ENCODE data around the gene ANXA10.

DNA sequence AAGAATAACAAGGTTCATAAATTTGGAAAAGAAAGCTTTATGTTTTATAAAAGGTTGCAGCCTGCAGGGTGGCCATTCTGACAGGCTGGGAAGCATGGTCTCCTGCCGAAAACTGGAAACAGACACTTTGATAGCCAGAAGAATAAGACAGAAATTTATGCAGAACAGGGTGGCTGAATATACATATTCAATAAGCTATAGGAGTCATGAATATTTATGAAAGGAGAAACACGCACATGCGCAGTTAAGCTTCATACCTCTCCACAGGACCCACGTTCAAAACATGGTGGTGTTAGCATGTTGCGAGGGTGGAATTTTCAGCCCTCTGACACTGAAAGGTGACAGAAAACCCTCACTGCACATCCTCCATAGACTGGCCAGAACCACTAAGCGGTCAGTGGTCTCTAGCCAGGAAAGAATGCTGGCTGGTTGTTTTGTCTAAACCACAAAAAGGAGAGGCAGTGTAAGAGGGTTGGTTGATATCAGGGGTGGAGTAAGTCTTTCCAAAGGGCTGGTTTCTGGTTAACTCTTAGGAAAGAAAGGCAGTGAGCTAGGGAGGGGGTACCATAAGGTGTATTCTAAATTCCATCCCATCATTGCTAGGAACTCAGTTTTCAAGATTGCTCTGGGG, 58.2 kb downstream of the ANXA10 start:
- TF ChIP-seq, protein P1, sequence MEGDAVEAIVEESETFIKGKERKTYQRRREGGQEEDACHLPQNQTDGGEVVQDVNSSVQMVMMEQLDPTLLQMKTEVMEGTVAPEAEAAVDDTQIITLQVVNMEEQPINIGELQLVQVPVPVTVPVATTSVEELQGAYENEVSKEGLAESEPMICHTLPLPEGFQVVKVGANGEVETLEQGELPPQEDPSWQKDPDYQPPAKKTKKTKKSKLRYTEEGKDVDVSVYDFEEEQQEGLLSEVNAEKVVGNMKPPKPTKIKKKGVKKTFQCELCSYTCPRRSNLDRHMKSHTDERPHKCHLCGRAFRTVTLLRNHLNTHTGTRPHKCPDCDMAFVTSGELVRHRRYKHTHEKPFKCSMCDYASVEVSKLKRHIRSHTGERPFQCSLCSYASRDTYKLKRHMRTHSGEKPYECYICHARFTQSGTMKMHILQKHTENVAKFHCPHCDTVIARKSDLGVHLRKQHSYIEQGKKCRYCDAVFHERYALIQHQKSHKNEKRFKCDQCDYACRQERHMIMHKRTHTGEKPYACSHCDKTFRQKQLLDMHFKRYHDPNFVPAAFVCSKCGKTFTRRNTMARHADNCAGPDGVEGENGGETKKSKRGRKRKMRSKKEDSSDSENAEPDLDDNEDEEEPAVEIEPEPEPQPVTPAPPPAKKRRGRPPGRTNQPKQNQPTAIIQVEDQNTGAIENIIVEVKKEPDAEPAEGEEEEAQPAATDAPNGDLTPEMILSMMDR (conservative IDR thresholded peaks at IDR 0.05): no peak
- no peak for TF ChIP-seq ZFX (IDR thresholded peaks at IDR 0.05)
